Endothelial cell of umbilical vein (primary cell): ENCODE measurements around the gene KLHL26. TPM values are rescaled to one million over a fixed set of nuclear protein-coding genes. Genes with fewer than 3 reads are reported as not detected.
A peak's percentile ranks its signal among the peaks of the same experiment; 100 is the strongest.

Experiments used
- BruUV-seq: library from RNA; stranded (reverse); fragments of 400-500 nt; replicated peaks from 2 replicates; lab custom pipeline; 2021; lab: Mats Ljungman, UMichigan
- CTCF ChIA-PET: fragments of 300-600, 350-600 bp; sonication (Branson Sonifier 250); formaldehyde crosslinking; loops from one replicate; lab custom pipeline; 2021; ENCODE audit warnings: antibody characterized with exemption, inconsistent platforms; lab: Charles Lee
- POLR2A ChIA-PET: fragments of 300-600, 350-600 bp; sonication (Branson Sonifier 250); formaldehyde crosslinking; loops from one replicate; lab custom pipeline; 2021; ENCODE audit warnings: antibody characterized with exemption, inconsistent platforms; lab: Charles Lee
- DNase-seq: peaks from one replicate; pipeline ENCODE4 v3.0.0-alpha.2; 2011; ENCODE audit warnings: low read depth, low spot score
- FAIRE-seq: peaks from 2 replicates; lab custom pipeline; 2011; peaks lifted over from hg19 to GRCh38; lab: Jason Lieb, UNC
- H2AFZ ChIP-seq: 2 replicates; pipeline ENCODE4 v1.6.0; 2012; ENCODE audit warnings: low read depth, low read length, control low read depth, inconsistent platforms
- H3K27ac ChIP-seq: 2 replicates; pipeline ENCODE4 v1.5.1; 2011; ENCODE audit warnings: low read depth, mild to moderate bottlenecking, control low read depth, low read length, moderate library complexity; ENCODE audit not compliant: insufficient read depth
- H3K27me3 ChIP-seq, 2 experiments: 2 replicates each; pipeline versions ENCODE4 v1.6.0 to v1.6.1; 2011; ENCODE audit warnings: low read length in 2 of 2, mixed read lengths in 1 of 2; ENCODE audit not compliant: control insufficient read depth in 2 of 2, insufficient read depth in 2 of 2
- H3K36me3 ChIP-seq, 2 experiments: 2 replicates in 1 of 2; 3 replicates in 1 of 2; pipeline ENCODE4 v1.5.1; 2011; ENCODE audit warnings: low read length in 2 of 2, mild to moderate bottlenecking in 1 of 2, moderate library complexity in 1 of 2; ENCODE audit not compliant: control insufficient read depth in 2 of 2, insufficient read depth in 2 of 2; ENCODE audit errors: extremely low read depth in 1 of 2
- H3K4me1 ChIP-seq: 3 replicates; pipeline ENCODE4 v1.5.1; 2011; ENCODE audit warnings: mild to moderate bottlenecking, low read length; ENCODE audit not compliant: control insufficient read depth, insufficient read depth; ENCODE audit errors: extremely low read depth
- H3K4me2 ChIP-seq: 2 replicates; pipeline ENCODE4 v1.6.1; 2011; ENCODE audit warnings: low read length, control low read depth, mixed read lengths; ENCODE audit not compliant: insufficient read depth
- H3K4me3 ChIP-seq, 3 experiments: fragments of 200-600 bp in 1 of 3; sonication (generic), shearing (Covaris generic) in 1 of 3; replicated peaks in 1 of 3; 2 replicates each; pipeline ENCODE4 v1.5.1; 2011 to 2016; ENCODE audit warnings: control low read depth in 3 of 3, low read length in 3 of 3, mild to moderate bottlenecking in 2 of 3, inconsistent platforms in 1 of 3, low read depth in 1 of 3, moderate library complexity in 1 of 3; ENCODE audit not compliant: insufficient read depth in 1 of 3
- H3K79me2 ChIP-seq: 2 replicates; pipeline ENCODE4 v1.6.0; 2012; ENCODE audit warnings: low read length, inconsistent platforms; ENCODE audit not compliant: control insufficient read depth, insufficient read depth
- H3K9ac ChIP-seq: replicated peaks from 2 replicates; pipeline ENCODE3; 2011; ENCODE audit warnings: low read length, control low read depth; ENCODE audit not compliant: insufficient read depth; ENCODE audit errors: extremely low read depth
- H3K9me1 ChIP-seq: replicated peaks from 3 replicates; pipeline ENCODE4 v1.6.0; 2011; ENCODE audit warnings: mild to moderate bottlenecking, low read length; ENCODE audit not compliant: control insufficient read depth, insufficient read depth; ENCODE audit errors: extremely low read depth
- H3K9me3 ChIP-seq: replicated peaks from 2 replicates; pipeline ENCODE4 v1.5.1; 2012; ENCODE audit warnings: low read length, inconsistent platforms; ENCODE audit not compliant: control insufficient read depth, insufficient read depth
- H4K20me1 ChIP-seq: replicated peaks from 2 replicates; pipeline ENCODE3; 2011; ENCODE audit warnings: mild to moderate bottlenecking, low read length; ENCODE audit not compliant: control insufficient read depth, insufficient read depth; ENCODE audit errors: extremely low read depth
- CTCF ChIP-seq, 2 donors: IDR thresholded peaks; 1 replicate in 1 of 2; 2 replicates in 1 of 2; pipeline ENCODE4 v1.5.1; 2011; ENCODE audit warnings: low read length in 2 of 2, mild to moderate bottlenecking in 2 of 2, moderate library complexity in 2 of 2, control low read depth in 1 of 2, inconsistent platforms in 1 of 2, low read depth in 1 of 2; ENCODE audit not compliant: insufficient read depth in 1 of 2; ENCODE audit errors: extremely low read depth in 1 of 2
- EZH2 ChIP-seq: IDR thresholded peaks from 2 replicates; pipeline ENCODE4 v1.6.1; 2012; ENCODE audit warnings: borderline replicate concordance, low read depth, mild to moderate bottlenecking, moderate library complexity, low read length, inconsistent platforms; ENCODE audit not compliant: severe bottlenecking
- GATA2 ChIP-seq: IDR thresholded peaks from 2 replicates; pipeline ENCODE4 v1.7.0; 2011; ENCODE audit warnings: low read depth, mild to moderate bottlenecking, moderate library complexity, mixed read lengths, low read length; ENCODE audit not compliant: insufficient read length, insufficient read depth
- JUN ChIP-seq: IDR thresholded peaks from 2 replicates; pipeline ENCODE4 v1.6.1; 2011; ENCODE audit warnings: borderline replicate concordance, low read depth; ENCODE audit not compliant: insufficient read length, insufficient read depth
- POLR2AphosphoS5 ChIP-seq: IDR thresholded peaks from 2 replicates; pipeline ENCODE4 v1.6.1; 2012; ENCODE audit warnings: low read depth, mild to moderate bottlenecking, control low read depth, low read length, moderate library complexity; ENCODE audit not compliant: insufficient read depth
- dilution Hi-C: fragments of 300-500 bp; cut with MboI; formaldehyde crosslinking; loops from one replicate; pipeline ENCODE4 v1.15.0; 2019; ENCODE audit warnings: low sequenced_read_pairs; ENCODE audit not compliant: extremely low pct_ligation_motif_present
- intact Hi-C: fragments of 100-400 bp; cut with micrococcal nuclease; formaldehyde crosslinking; loops from one replicate; pipeline ENCODE4 v1.10.0; 2022
- polyA plus RNA-seq, 4 experiments: library from polyadenylated mRNA; depleted of rRNA in 3 of 4; stranded (reverse) in 3 of 4; unstranded in 1 of 4; fragments of >200 nt; gene quantifications; 2 replicates each; pipeline versions ENCODE4 v1.2.1 to v1.2.3, GENCODE V29; 2011 to 2012; ENCODE audit warnings: missing spikeins in 1 of 4
- total RNA-seq: library from RNA; stranded (reverse); gene quantifications from 2 replicates; pipeline ENCODE4 v1.2.3, GENCODE V29; 2021

The KLHL26 gene
- total and polyA plus RNA-seq, 2 donors (not counting 3 experiments of a cell fraction or from before 2014, with no cell fraction given) = 2.4 to 6.2 TPM

- BruUV-seq = no TSS peak
These were observed 40.1 kb upstream of the KLHL26 start for GRCh38 chr19:18596752-18597157.

More at GRCh38 chr19:18596752-18597157, 40.1 kb upstream of the KLHL26 start:
- FAIRE-seq = peak; percentile 72
- Histone ChIP-seq H3K4me3 (no peak overlapping the region), H3K9me3 (no peaks in the 10 kb centered on the region), H3K4me1 (peaks cover 4% of the 10 kb centered on the region), H3K79me2 (no peaks in the 10 kb centered on the region), H3K9me1 (no peaks in the 10 kb centered on the region), H3K36me3 (no peaks in the 10 kb centered on the region), H4K20me1 (no peaks in the 10 kb centered on the region), H3K9ac (no peak overlapping the region), H3K27ac (no peak overlapping the region), H3K27me3 (no peaks in the 10 kb centered on the region), H2AFZ (no peak overlapping the region), H3K4me2 (no peak overlapping the region)
- peak; percentile 34 for DNase-seq
- intact Hi-C loops (no loop called here), dilution Hi-C loops (no loop called here)
- CTCF ChIA-PET = no interaction called here
- POLR2A ChIA-PET = no interaction called here
- no peak for TF ChIP-seq GATA2
- no peak for TF ChIP-seq CTCF (IDR thresholded peaks at IDR 0.05; ENCODE audit: extremely low read depth in 1 of 2, insufficient read depth in 1 of 2, low read depth in 1 of 2, low read length in 2 of 2)
- TF ChIP-seq JUN = no peak
- TF ChIP-seq EZH2 = no peak
- TF ChIP-seq POLR2AphosphoS5 = no peak
